ENCODE measurements around the gene HHIPL2.

HHIPL2 gene

GRCh38 chr1:222588135-222588534 lies 40.2 kb upstream of the HHIPL2 start:
- Histone ChIP-seq H3K27me3 (replicated peaks) (no peaks in the 10 kb centered on the region), H3K27ac (no peak overlapping the region), H3K36me3 (replicated peaks) (no peaks in the 10 kb centered on the region), H3K4me3 (ENCODE audit: low read depth, low read length) (no peak overlapping the region)
- no peak for DNase-seq
- TF ChIP-seq, protein P1, sequence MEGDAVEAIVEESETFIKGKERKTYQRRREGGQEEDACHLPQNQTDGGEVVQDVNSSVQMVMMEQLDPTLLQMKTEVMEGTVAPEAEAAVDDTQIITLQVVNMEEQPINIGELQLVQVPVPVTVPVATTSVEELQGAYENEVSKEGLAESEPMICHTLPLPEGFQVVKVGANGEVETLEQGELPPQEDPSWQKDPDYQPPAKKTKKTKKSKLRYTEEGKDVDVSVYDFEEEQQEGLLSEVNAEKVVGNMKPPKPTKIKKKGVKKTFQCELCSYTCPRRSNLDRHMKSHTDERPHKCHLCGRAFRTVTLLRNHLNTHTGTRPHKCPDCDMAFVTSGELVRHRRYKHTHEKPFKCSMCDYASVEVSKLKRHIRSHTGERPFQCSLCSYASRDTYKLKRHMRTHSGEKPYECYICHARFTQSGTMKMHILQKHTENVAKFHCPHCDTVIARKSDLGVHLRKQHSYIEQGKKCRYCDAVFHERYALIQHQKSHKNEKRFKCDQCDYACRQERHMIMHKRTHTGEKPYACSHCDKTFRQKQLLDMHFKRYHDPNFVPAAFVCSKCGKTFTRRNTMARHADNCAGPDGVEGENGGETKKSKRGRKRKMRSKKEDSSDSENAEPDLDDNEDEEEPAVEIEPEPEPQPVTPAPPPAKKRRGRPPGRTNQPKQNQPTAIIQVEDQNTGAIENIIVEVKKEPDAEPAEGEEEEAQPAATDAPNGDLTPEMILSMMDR (IDR thresholded peaks at IDR 0.05; ENCODE audit: low read depth, low read length, missing control alignments), result no peak
- in situ Hi-C loops (cut with HindIII; ENCODE audit: low pct_ligation_motif_present, low sequenced_read_pairs), result no loop called here

DNA sequence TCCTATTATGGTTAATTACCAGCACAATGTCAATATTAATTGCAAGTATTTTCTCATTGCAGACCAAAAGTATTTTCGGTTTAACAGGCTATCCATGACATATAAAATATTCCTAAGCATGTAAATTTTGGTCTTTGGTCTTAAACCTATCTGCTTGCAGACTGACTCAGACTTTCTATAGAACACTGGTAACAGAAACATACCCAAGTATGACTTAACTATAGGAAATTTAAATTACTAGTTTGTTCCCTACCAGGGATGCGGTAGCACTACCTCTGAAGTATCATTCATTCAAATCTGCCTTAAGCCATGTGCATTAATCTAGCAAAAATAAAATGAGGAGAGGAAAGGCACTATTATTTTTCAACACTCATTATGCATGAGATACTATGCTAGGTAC lies 38.9 kb upstream of the HHIPL2 start:
- no peak for DNase-seq
- in situ Hi-C loops (cut with HindIII; ENCODE audit: low pct_ligation_motif_present, low sequenced_read_pairs), result no loop called here
- Histone ChIP-seq H3K36me3 (replicated peaks) (no peaks in the 10 kb centered on the region), H3K27me3 (replicated peaks) (no peaks in the 10 kb centered on the region), H3K4me3 (ENCODE audit: low read depth, low read length) (no peak overlapping the region), H3K27ac (no peak overlapping the region)
- TF ChIP-seq, protein P1 (IDR thresholded peaks at IDR 0.05; ENCODE audit: low read depth, low read length, missing control alignments), result no peak

- DNase-seq, result no peak
- no peaks in the 10 kb centered on the region for H3K27me3 ChIP-seq (replicated peaks)
- TF ChIP-seq, protein P1 (IDR thresholded peaks at IDR 0.05; ENCODE audit: low read depth, low read length, missing control alignments), result no peak
- no peak overlapping the region for H3K27ac ChIP-seq
- H3K36me3 ChIP-seq (replicated peaks), result no peaks in the 10 kb centered on the region
- H3K4me3 ChIP-seq (ENCODE audit: low read depth, low read length), result no peak overlapping the region
- in situ Hi-C loops (cut with HindIII; ENCODE audit: low pct_ligation_motif_present, low sequenced_read_pairs), result no loop called here
These were observed 35.2 kb upstream of the HHIPL2 start for GRCh38 chr1:222583079-222583478.

- in situ Hi-C loops (cut with HindIII; ENCODE audit: low pct_ligation_motif_present, low sequenced_read_pairs), result no loop called here
- no peaks in the 10 kb centered on the region for H3K27me3 ChIP-seq (replicated peaks)
- H3K27ac ChIP-seq, result no peak overlapping the region
- DNase-seq, result no peak
- H3K36me3 ChIP-seq (replicated peaks), result no peaks in the 10 kb centered on the region
- TF ChIP-seq, protein P1 (IDR thresholded peaks at IDR 0.05; ENCODE audit: low read depth, low read length, missing control alignments), result no peak
- no peak overlapping the region for H3K4me3 ChIP-seq (ENCODE audit: low read depth, low read length)
These were observed 34.3 kb upstream of the HHIPL2 start for GRCh38 chr1:222582099-222582774.

DNA sequence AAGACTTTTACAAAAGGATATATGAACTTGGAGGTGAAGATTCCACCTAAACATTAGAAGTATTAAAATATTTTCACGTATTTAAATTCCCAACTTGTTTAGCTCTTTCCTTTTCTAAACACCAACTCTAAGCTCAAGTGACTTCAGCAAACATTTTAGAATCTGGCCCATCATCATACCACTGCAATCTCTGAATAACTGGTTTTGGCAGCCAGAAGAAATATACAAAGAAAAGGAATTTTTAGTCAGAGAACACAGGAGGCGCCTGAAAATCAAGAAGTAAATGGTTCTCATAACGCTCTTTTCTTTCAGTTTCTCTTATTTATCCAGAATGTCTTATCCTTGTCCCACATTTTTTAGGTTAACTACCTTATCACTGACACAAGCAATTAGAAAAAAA lies 31.4 kb upstream of the HHIPL2 start:
- no peaks in the 10 kb centered on the region for H3K36me3 ChIP-seq (replicated peaks)

More for the DNA sequence above, 31.4 kb upstream of the HHIPL2 start:
- no peak overlapping the region for H3K27ac ChIP-seq
- TF ChIP-seq, protein P1 (IDR thresholded peaks at IDR 0.05; ENCODE audit: low read depth, low read length, missing control alignments), result no peak
- H3K27me3 ChIP-seq (replicated peaks), result no peaks in the 10 kb centered on the region
- in situ Hi-C loops (cut with HindIII; ENCODE audit: low pct_ligation_motif_present, low sequenced_read_pairs), result no loop called here
- no peak for DNase-seq
- no peak overlapping the region for H3K4me3 ChIP-seq (ENCODE audit: low read depth, low read length)

Measured in brain microvascular endothelial cell (primary cell).